ENCODE measurements around the gene ZNF79. TPM values are rescaled to one million over a fixed set of nuclear protein-coding genes. Genes with fewer than 3 reads are reported as not detected.

Gene ZNF79
- total and polyA plus RNA-seq, 2 experiments from 2014 or later, result 2.2 to 6.3 TPM

DNA sequence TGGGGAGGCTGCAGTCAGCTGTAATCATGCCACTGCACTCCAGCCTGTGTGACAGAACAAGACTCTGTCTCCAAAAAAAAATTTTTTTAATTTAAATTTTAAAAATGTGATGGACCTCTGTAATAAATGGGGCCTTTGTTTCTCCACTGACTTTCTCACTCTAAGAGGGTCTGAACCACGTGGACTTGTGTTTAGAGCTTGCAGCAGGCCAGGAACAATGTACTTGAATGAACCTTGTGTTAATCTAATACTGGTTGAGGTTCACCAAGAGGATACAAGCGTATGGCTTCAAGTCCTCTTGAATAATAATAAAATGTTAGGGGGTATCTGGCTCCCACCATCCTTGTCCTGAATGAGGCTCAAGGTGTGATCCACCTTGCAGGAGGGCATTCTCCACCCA, 41.6 kb upstream of the ZNF79 start:
- H2AFZ ChIP-seq, result no peak overlapping the region

More for the DNA sequence above, 41.6 kb upstream of the ZNF79 start:
- Histone ChIP-seq H3K4me2 (no peak overlapping the region), H3K9me2 (ENCODE audit: insufficient read depth) (0 out of 2 replicates have a peak, but pooled peaks cover 4% of the 10 kb centered on the region), H3F3A (replicated peaks; ENCODE audit: low read depth) (0 out of 2 replicates have a peak, but pooled peaks cover 2% of the 10 kb centered on the region), H3K79me2 (replicated peaks; ENCODE audit: insufficient read depth) (no peaks in the 10 kb centered on the region), H3K27ac (ENCODE audit: low read depth) (no peak overlapping the region), H3K4me1 (ENCODE audit: insufficient read depth) (no peaks in the 10 kb centered on the region), H3K36me3 (ENCODE audit: insufficient read depth) (no peaks in the 10 kb centered on the region), H3K27me3 (ENCODE audit: insufficient read depth) (no peaks in the 10 kb centered on the region), H3K4me3 (no peak overlapping the region), H4K20me1 (replicated peaks; ENCODE audit: insufficient read depth) (no peaks in the 10 kb centered on the region; the same call in 1 of the 2 replicates)
- Mint-ChIP-seq H3K4me3 (no peak overlapping the region), H3K27ac (no peak overlapping the region), H3K9me3 (no peaks in the 10 kb centered on the region), H3K27me3 (ENCODE audit: insufficient read depth, low read depth, poor library complexity) (peaks cover 8% of the 10 kb centered on the region), H3K4me1 (no peaks in the 10 kb centered on the region), H3K36me3 (ENCODE audit: low read depth) (no peaks in the 10 kb centered on the region)
- TF ChIP-seq CREB1 (CRISPR knock-in tag; IDR thresholded peaks at IDR 0.05; ENCODE audit: low read depth) (no peak), STAT1 (IDR thresholded peaks at IDR 0.05; ENCODE audit: unreplicated experiment) (no peak), POLR2AphosphoS5 (IDR thresholded peaks at IDR 0.05; ENCODE audit: low read depth) (no peak), EZH2phosphoT487 (IDR thresholded peaks at IDR 0.05; ENCODE audit: unreplicated experiment) (no peak), EZH2 (IDR thresholded peaks at IDR 0.05; ENCODE audit: low read depth, unreplicated experiment) (no peak), JUNB (IDR thresholded peaks at IDR 0.05; ENCODE audit: unreplicated experiment) (no peak), ZNF331 (CRISPR knock-in tag; IDR thresholded peaks at IDR 0.05; ENCODE audit: low read depth) (no peak), NANOG (IDR thresholded peaks at IDR 0.05; ENCODE audit: borderline replicate concordance) (no peak), ZNF114 (CRISPR knock-in tag; IDR thresholded peaks at IDR 0.05) (no peak)
- TF ChIP-seq, protein P1, sequence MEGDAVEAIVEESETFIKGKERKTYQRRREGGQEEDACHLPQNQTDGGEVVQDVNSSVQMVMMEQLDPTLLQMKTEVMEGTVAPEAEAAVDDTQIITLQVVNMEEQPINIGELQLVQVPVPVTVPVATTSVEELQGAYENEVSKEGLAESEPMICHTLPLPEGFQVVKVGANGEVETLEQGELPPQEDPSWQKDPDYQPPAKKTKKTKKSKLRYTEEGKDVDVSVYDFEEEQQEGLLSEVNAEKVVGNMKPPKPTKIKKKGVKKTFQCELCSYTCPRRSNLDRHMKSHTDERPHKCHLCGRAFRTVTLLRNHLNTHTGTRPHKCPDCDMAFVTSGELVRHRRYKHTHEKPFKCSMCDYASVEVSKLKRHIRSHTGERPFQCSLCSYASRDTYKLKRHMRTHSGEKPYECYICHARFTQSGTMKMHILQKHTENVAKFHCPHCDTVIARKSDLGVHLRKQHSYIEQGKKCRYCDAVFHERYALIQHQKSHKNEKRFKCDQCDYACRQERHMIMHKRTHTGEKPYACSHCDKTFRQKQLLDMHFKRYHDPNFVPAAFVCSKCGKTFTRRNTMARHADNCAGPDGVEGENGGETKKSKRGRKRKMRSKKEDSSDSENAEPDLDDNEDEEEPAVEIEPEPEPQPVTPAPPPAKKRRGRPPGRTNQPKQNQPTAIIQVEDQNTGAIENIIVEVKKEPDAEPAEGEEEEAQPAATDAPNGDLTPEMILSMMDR (conservative IDR thresholded peaks at IDR 0.05; ENCODE audit: low read depth in 2 of 2), result no peak
- TF ChIP-seq, protein P2, sequence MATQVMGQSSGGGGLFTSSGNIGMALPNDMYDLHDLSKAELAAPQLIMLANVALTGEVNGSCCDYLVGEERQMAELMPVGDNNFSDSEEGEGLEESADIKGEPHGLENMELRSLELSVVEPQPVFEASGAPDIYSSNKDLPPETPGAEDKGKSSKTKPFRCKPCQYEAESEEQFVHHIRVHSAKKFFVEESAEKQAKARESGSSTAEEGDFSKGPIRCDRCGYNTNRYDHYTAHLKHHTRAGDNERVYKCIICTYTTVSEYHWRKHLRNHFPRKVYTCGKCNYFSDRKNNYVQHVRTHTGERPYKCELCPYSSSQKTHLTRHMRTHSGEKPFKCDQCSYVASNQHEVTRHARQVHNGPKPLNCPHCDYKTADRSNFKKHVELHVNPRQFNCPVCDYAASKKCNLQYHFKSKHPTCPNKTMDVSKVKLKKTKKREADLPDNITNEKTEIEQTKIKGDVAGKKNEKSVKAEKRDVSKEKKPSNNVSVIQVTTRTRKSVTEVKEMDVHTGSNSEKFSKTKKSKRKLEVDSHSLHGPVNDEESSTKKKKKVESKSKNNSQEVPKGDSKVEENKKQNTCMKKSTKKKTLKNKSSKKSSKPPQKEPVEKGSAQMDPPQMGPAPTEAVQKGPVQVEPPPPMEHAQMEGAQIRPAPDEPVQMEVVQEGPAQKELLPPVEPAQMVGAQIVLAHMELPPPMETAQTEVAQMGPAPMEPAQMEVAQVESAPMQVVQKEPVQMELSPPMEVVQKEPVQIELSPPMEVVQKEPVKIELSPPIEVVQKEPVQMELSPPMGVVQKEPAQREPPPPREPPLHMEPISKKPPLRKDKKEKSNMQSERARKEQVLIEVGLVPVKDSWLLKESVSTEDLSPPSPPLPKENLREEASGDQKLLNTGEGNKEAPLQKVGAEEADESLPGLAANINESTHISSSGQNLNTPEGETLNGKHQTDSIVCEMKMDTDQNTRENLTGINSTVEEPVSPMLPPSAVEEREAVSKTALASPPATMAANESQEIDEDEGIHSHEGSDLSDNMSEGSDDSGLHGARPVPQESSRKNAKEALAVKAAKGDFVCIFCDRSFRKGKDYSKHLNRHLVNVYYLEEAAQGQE (IDR thresholded peaks at IDR 0.05; ENCODE audit: unreplicated experiment), result no peak
- TF ChIP-seq, protein P3, sequence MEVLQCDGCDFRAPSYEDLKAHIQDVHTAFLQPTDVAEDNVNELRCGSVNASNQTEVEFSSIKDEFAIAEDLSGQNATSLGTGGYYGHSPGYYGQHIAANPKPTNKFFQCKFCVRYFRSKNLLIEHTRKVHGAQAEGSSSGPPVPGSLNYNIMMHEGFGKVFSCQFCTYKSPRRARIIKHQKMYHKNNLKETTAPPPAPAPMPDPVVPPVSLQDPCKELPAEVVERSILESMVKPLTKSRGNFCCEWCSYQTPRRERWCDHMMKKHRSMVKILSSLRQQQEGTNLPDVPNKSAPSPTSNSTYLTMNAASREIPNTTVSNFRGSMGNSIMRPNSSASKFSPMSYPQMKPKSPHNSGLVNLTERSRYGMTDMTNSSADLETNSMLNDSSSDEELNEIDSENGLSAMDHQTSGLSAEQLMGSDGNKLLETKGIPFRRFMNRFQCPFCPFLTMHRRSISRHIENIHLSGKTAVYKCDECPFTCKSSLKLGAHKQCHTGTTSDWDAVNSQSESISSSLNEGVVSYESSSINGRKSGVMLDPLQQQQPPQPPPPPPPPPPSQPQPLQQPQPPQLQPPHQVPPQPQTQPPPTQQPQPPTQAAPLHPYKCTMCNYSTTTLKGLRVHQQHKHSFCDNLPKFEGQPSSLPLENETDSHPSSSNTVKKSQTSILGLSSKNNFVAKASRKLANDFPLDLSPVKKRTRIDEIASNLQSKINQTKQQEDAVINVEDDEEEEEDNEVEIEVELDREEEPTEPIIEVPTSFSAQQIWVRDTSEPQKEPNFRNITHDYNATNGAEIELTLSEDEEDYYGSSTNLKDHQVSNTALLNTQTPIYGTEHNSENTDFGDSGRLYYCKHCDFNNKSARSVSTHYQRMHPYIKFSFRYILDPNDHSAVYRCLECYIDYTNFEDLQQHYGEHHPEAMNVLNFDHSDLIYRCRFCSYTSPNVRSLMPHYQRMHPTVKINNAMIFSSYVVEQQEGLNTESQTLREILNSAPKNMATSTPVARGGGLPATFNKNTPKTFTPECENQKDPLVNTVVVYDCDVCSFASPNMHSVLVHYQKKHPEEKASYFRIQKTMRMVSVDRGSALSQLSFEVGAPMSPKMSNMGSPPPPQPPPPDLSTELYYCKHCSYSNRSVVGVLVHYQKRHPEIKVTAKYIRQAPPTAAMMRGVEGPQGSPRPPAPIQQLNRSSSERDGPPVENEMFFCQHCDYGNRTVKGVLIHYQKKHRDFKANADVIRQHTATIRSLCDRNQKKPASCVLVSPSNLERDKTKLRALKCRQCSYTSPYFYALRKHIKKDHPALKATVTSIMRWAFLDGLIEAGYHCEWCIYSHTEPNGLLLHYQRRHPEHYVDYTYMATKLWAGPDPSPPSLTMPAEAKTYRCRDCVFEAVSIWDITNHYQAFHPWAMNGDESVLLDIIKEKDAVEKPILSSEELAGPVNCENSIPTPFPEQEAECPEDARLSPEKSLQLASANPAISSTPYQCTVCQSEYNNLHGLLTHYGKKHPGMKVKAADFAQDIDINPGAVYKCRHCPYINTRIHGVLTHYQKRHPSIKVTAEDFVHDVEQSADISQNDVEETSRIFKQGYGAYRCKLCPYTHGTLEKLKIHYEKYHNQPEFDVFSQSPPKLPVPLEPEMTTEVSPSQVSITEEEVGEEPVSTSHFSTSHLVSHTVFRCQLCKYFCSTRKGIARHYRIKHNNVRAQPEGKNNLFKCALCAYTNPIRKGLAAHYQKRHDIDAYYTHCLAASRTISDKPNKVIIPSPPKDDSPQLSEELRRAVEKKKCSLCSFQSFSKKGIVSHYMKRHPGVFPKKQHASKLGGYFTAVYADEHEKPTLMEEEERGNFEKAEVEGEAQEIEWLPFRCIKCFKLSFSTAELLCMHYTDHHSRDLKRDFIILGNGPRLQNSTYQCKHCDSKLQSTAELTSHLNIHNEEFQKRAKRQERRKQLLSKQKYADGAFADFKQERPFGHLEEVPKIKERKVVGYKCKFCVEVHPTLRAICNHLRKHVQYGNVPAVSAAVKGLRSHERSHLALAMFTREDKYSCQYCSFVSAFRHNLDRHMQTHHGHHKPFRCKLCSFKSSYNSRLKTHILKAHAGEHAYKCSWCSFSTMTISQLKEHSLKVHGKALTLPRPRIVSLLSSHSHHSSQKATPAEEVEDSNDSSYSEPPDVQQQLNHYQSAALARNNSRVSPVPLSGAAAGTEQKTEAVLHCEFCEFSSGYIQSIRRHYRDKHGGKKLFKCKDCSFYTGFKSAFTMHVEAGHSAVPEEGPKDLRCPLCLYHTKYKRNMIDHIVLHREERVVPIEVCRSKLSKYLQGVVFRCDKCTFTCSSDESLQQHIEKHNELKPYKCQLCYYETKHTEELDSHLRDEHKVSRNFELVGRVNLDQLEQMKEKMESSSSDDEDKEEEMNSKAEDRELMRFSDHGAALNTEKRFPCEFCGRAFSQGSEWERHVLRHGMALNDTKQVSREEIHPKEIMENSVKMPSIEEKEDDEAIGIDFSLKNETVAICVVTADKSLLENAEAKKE (CRISPR knock-in tag; IDR thresholded peaks at IDR 0.05), result no peak
- TF ChIP-seq, protein P4, sequence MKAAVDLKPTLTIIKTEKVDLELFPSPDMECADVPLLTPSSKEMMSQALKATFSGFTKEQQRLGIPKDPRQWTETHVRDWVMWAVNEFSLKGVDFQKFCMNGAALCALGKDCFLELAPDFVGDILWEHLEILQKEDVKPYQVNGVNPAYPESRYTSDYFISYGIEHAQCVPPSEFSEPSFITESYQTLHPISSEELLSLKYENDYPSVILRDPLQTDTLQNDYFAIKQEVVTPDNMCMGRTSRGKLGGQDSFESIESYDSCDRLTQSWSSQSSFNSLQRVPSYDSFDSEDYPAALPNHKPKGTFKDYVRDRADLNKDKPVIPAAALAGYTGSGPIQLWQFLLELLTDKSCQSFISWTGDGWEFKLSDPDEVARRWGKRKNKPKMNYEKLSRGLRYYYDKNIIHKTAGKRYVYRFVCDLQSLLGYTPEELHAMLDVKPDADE (IDR thresholded peaks at IDR 0.05), result no peak
- DNase-seq (ENCODE audit: low spot score) (no peak), ATAC-seq (no peak)

Data from GM23338 (cell line).